ENCODE data around the gene CRCP. TPM values are rescaled to one million over a fixed set of nuclear protein-coding genes. Genes with fewer than 3 reads are reported as not detected.
"Not testable (repeated sequence)": the region's sequence is repeated elsewhere in the genome, so short reads cannot be mapped to it uniquely, and the experiment has no call there.

The CRCP gene
- polyA plus RNA-seq, 2 of the 4 experiments (the other 2 are of a cell fraction): 33.1 to 40.3 TPM

- TF ChIP-seq BCL3 (IDR thresholded peaks at IDR 0.05) (no peak), CHD2 (IDR thresholded peaks at IDR 0.05; ENCODE audit: low read length, partially characterized antibody) (no peak), MYC (IDR thresholded peaks at IDR 0.05; ENCODE audit: borderline replicate concordance, low read length) (no peak), FOSB (CRISPR knock-in tag; IDR thresholded peaks at IDR 0.05) (no peak), MAX (IDR thresholded peaks at IDR 0.05) (no peak), USF2 (IDR thresholded peaks at IDR 0.05) (no peak), POLR2A (IDR thresholded peaks at IDR 0.05; ENCODE audit: low read length) (no peak), TP53 (CRISPR knock-in tag; IDR thresholded peaks at IDR 0.05) (no peak), E2F6 (IDR thresholded peaks at IDR 0.05; ENCODE audit: borderline replicate concordance, low read depth) (no peak)
Measured at GRCh38 chr7:66169616-66170015, 55.0 kb downstream of the CRCP start (continued).

- DNase-seq (ENCODE audit: low read depth in 1 of 2, low spot score in 1 of 2): peak in 1 of 2 experiments; percentile 40
- ChIA-PET POLR2A (no interaction called here), CTCF (interaction anchor here (1.2 to 1.6 kb wide), 3 partner anchors 8 to 139 kb away, joined by 3 to 5 read pairs (median 3); no protein-coding TSS in a partner anchor)
- no peak overlapping the region for H3K4me3 ChIP-seq
- no peaks in the 10 kb centered on the region for H3K9me3 ChIP-seq
- H3K27ac ChIP-seq: peak overlapping the region in 1 of 2 experiments; percentile 50; a peak in 1 of 6 replicates
- no peak for FAIRE-seq
- TF ChIP-seq RFX5 (IDR thresholded peaks at IDR 0.05) (no peak), CHD4 (IDR thresholded peaks at IDR 0.05; ENCODE audit: borderline replicate concordance) (no peak), HOXA7 (CRISPR knock-in tag; IDR thresholded peaks at IDR 0.05) (no peak), POLR2AphosphoS2 (conservative IDR thresholded peaks at IDR 0.05; ENCODE audit: low read length) (no peak), PHF8 (IDR thresholded peaks at IDR 0.05; ENCODE audit: borderline replicate concordance, low read depth) (no peak), CEBPB (IDR thresholded peaks at IDR 0.05) (peak in 1 of 2 experiments; percentile 48; a peak in 1 of 4 replicates), ZSCAN20 (CRISPR knock-in tag; IDR thresholded peaks at IDR 0.05) (no peak), USF2 (IDR thresholded peaks at IDR 0.05) (no peak)
- peak; percentile 55 to 60 for ATAC-seq
- H3K4me2 ChIP-seq: no peak overlapping the region
- peaks cover 22% of the 10 kb centered on the region for H3K4me1 ChIP-seq
- 64% methylated on average over 16 of the region's 16 CpGs for WGBS (ENCODE audit: missing lambda C conversion rate)
Measured at GRCh38 chr7:66170309-66171231, 55.9 kb downstream of the CRCP start.

- H3K4me3 ChIP-seq; DNase-seq (ENCODE audit: low read depth in 1 of 2, low spot score in 1 of 2); ATAC-seq; H3K27ac ChIP-seq; H3K4me2 ChIP-seq; FAIRE-seq; H3K9me3 ChIP-seq: not testable (repeated sequence)
- H3K4me1 ChIP-seq: peaks cover 20% of the 10 kb centered on the region
- WGBS (ENCODE audit: missing lambda C conversion rate): 71% methylated on average over 9 of the region's 9 CpGs
- ChIA-PET POLR2A (interaction anchor here (0.9 kb wide), 1 partner anchor 32 kb away, joined by 3 read pairs; the partner anchor contains the start of gene TPST1), CTCF (interaction anchor here (1.6 kb wide), 1 partner anchor 141 kb away, joined by 5 read pairs; no protein-coding TSS in a partner anchor)
Measured at GRCh38 chr7:66172536-66173401, 58.1 kb downstream of the CRCP start.

Data from A549 (cell line).